ENCODE results near the gene MSI2.

Gene MSI2

GRCh38 chr17:57726838-57727237, 470.5 kb downstream of the MSI2 start:
- no peak overlapping the region for H3K4me3 ChIP-seq (ENCODE audit: low read length)
- no peaks in the 10 kb centered on the region for H3K79me2 ChIP-seq (ENCODE audit: control insufficient read depth, low read length)
- no peaks in the 10 kb centered on the region for H3K9me2 ChIP-seq (replicated peaks; ENCODE audit: control insufficient read depth, low read length)
- peaks cover 14% of the 10 kb centered on the region for H3K4me1 ChIP-seq (ENCODE audit: control insufficient read depth, low read length)
- no peak overlapping the region for H3K4me2 ChIP-seq (ENCODE audit: low read length)
- peaks cover 19% of the 10 kb centered on the region; the same call in 1 of the 2 replicates for H3K27me3 ChIP-seq (ENCODE audit: control insufficient read depth, low read length)
- no peaks in the 10 kb centered on the region for H3K9me3 ChIP-seq (ENCODE audit: control insufficient read depth, insufficient read depth, low read length)
- H3K27ac ChIP-seq (ENCODE audit: low read depth, low read length) = no peak overlapping the region
- H3K36me3 ChIP-seq (ENCODE audit: control insufficient read depth, low read length) = no peaks in the 10 kb centered on the region
- H3F3A ChIP-seq (ENCODE audit: control insufficient read depth, insufficient read depth) = no peaks in the 10 kb centered on the region
- H4K20me1 ChIP-seq (ENCODE audit: control insufficient read depth, insufficient read depth, low read depth, low read length) = no peaks in the 10 kb centered on the region
- TF ChIP-seq CTCF (IDR thresholded peaks at IDR 0.05; ENCODE audit: low read depth, low read length, poor library complexity, severe bottlenecking) (no peak), EZH2phosphoT487 (IDR thresholded peaks at IDR 0.05; ENCODE audit: borderline replicate concordance, low read length) (no peak)

DNA sequence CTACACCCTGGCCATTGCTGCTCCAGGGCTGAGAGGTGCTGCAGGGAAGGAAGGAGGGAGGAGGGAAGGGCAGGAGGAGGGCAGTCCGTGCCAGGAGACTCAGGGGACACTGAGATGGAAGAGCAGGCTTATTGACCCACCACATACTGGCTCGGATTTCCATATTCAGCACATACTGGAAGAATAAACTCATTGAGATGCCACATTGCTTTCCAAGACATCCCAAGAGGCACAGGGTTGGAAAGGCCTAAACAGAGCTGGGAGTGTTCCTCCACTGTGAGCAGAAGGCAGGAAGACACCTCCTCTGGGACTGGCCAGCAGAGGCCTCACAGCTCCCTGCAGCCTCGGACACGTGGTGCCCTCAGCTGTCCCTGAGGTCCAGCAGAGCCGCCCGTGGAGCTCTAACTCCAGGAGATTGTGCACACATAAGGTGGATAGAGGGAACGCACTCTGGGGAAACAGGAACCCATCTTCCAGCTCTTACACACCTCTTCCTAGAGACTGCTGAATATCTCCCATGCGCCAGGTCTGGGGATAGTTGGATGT, 471.4 kb downstream of the MSI2 start:
- Histone ChIP-seq H4K20me1 (ENCODE audit: control insufficient read depth, insufficient read depth, low read depth, low read length) (no peaks in the 10 kb centered on the region), H3K4me1 (ENCODE audit: control insufficient read depth, low read length) (peaks cover 14% of the 10 kb centered on the region), H3K79me2 (ENCODE audit: control insufficient read depth, low read length) (no peaks in the 10 kb centered on the region), H3K4me3 (ENCODE audit: low read length) (no peak overlapping the region), H3K36me3 (ENCODE audit: control insufficient read depth, low read length) (no peaks in the 10 kb centered on the region), H3K27ac (ENCODE audit: low read depth, low read length) (no peak overlapping the region), H3K4me2 (ENCODE audit: low read length) (no peak overlapping the region), H3F3A (ENCODE audit: control insufficient read depth, insufficient read depth) (no peaks in the 10 kb centered on the region), H3K27me3 (ENCODE audit: control insufficient read depth, low read length) (peaks cover 23% of the 10 kb centered on the region; the same call in 1 of the 2 replicates), H3K9me3 (ENCODE audit: control insufficient read depth, insufficient read depth, low read length) (no peaks in the 10 kb centered on the region), H3K9me2 (replicated peaks; ENCODE audit: control insufficient read depth, low read length) (no peaks in the 10 kb centered on the region)
- TF ChIP-seq CTCF (IDR thresholded peaks at IDR 0.05; ENCODE audit: low read depth, low read length, poor library complexity, severe bottlenecking) (no peak), EZH2phosphoT487 (IDR thresholded peaks at IDR 0.05; ENCODE audit: borderline replicate concordance, low read length) (no peak)

GRCh38 chr17:57730026-57730701, 473.8 kb downstream of the MSI2 start:
- no peak overlapping the region for H3K4me2 ChIP-seq (ENCODE audit: low read length)
- no peak overlapping the region for H3K27ac ChIP-seq (ENCODE audit: low read depth, low read length)
- peaks cover 26% of the 10 kb centered on the region; the same call in 1 of the 2 replicates for H3K27me3 ChIP-seq (ENCODE audit: control insufficient read depth, low read length)
- H3K4me1 ChIP-seq (ENCODE audit: control insufficient read depth, low read length) = peaks cover 3% of the 10 kb centered on the region
- H3K9me3 ChIP-seq (ENCODE audit: control insufficient read depth, insufficient read depth, low read length) = no peaks in the 10 kb centered on the region
- no peaks in the 10 kb centered on the region for H3F3A ChIP-seq (ENCODE audit: control insufficient read depth, insufficient read depth)
- H3K79me2 ChIP-seq (ENCODE audit: control insufficient read depth, low read length) = no peaks in the 10 kb centered on the region
- H3K36me3 ChIP-seq (ENCODE audit: control insufficient read depth, low read length) = no peaks in the 10 kb centered on the region
- TF ChIP-seq EZH2phosphoT487 (IDR thresholded peaks at IDR 0.05; ENCODE audit: borderline replicate concordance, low read length) (no peak), CTCF (IDR thresholded peaks at IDR 0.05; ENCODE audit: low read depth, low read length, poor library complexity, severe bottlenecking) (no peak)
- no peaks in the 10 kb centered on the region for H3K9me2 ChIP-seq (replicated peaks; ENCODE audit: control insufficient read depth, low read length)
- H3K4me3 ChIP-seq (ENCODE audit: low read length) = no peak overlapping the region
- H4K20me1 ChIP-seq (ENCODE audit: control insufficient read depth, insufficient read depth, low read depth, low read length) = no peaks in the 10 kb centered on the region

All from DOHH2 (cell line).